Panc1 (cell line): Measurements from ENCODE around the gene CHAF1A. TPM values are rescaled to one million over a fixed set of nuclear protein-coding genes. Genes with fewer than 3 reads are reported as not detected.

Experiments
- ATAC-seq: fragments of 200-7000 bp; cut with Tn5 transposase; 2 replicates; pipeline ENCODE4 v1.9.1; 2020; ENCODE audit warnings: mild to moderate bottlenecking, moderate library complexity
- BruUV-seq: library from RNA; stranded (reverse); fragments of 400-500 nt; replicated peaks from 2 replicates; lab custom pipeline; 2021; lab: Mats Ljungman, UMichigan
- CTCF ChIA-PET: fragments of 300-600 bp; sonication (Branson Sonifier 250); formaldehyde crosslinking; loops from one replicate; lab custom pipeline; 2022; ENCODE audit warnings: antibody characterized with exemption; lab: Charles Lee
- POLR2A ChIA-PET: fragments of 300-600 bp; sonication (Branson Sonifier 250); formaldehyde crosslinking; loops from one replicate; lab custom pipeline; 2022; ENCODE audit warnings: antibody characterized with exemption; lab: Charles Lee
- DNase-seq: peaks from one replicate; pipeline ENCODE4 v3.0.0-alpha.2; 2010; ENCODE audit warnings: low read depth, low spot score
- H3K27ac ChIP-seq: 2 replicates; pipeline ENCODE4 v1.5.1; 2011; ENCODE audit warnings: mild to moderate bottlenecking, low read length, inconsistent platforms
- H3K27me3 ChIP-seq: fragments of 200-500 bp; sonication (Bioruptor generic); 2 replicates; pipeline ENCODE4 v1.6.0; 2014; ENCODE audit warnings: low read length, inconsistent platforms; ENCODE audit not compliant: control insufficient read depth, insufficient read depth
- H3K36me3 ChIP-seq: fragments of 200-500 bp; sonication (Bioruptor generic); 2 replicates; pipeline ENCODE4 v1.5.1; 2014; ENCODE audit warnings: inconsistent platforms, mild to moderate bottlenecking, low read length, moderate library complexity; ENCODE audit not compliant: control insufficient read depth, insufficient read depth
- H3K4me1 ChIP-seq: 2 replicates; pipeline ENCODE4 v1.5.1; 2011; ENCODE audit warnings: inconsistent platforms, mild to moderate bottlenecking, low read length, moderate library complexity; ENCODE audit not compliant: control insufficient read depth, insufficient read depth
- H3K4me3 ChIP-seq, 2 experiments: 2 replicates each; pipeline ENCODE4 v1.5.1; 2011 to 2012; ENCODE audit warnings: low read depth in 2 of 2, low read length in 2 of 2, mild to moderate bottlenecking in 2 of 2, inconsistent platforms in 1 of 2, moderate library complexity in 1 of 2
- H3K9me3 ChIP-seq: fragments of 200-500 bp; sonication (Bioruptor generic); 2 replicates; pipeline ENCODE4 v1.5.1; 2014; ENCODE audit warnings: low read depth, mild to moderate bottlenecking, inconsistent platforms, low read length, moderate library complexity; ENCODE audit not compliant: control insufficient read depth, insufficient read depth
- POLR2AphosphoS5 ChIP-seq: IDR thresholded peaks from 2 replicates; pipeline ENCODE4 v1.6.1; 2012; ENCODE audit warnings: mild to moderate bottlenecking, low read depth, low read length, moderate library complexity
- SIN3A ChIP-seq: IDR thresholded peaks from 2 replicates; pipeline ENCODE4 v1.6.1; 2012; ENCODE audit warnings: low read depth, mild to moderate bottlenecking, low read length, moderate library complexity, borderline replicate concordance; ENCODE audit not compliant: insufficient read depth
- TCF7L2 ChIP-seq: IDR thresholded peaks from 2 replicates; pipeline ENCODE4 v1.6.1; 2011; ENCODE audit warnings: mild to moderate bottlenecking, low read depth, low read length, inconsistent platforms
- in situ Hi-C: cut with HindIII; loops from 2 replicates; pipeline ENCODE4 v1.10.0; 2016; ENCODE audit warnings: low sequenced_read_pairs, low pct_unique_long_range_greater_than_20kb
- intact Hi-C: fragments of 100-400 bp; cut with micrococcal nuclease; formaldehyde crosslinking; loops from one replicate; pipeline ENCODE4 v1.10.0; 2022; ENCODE audit not compliant: unreplicated experiment
- total RNA-seq: library from RNA; stranded (reverse); gene quantifications from one replicate; pipeline ENCODE4 v1.2.1, GENCODE V29; 2021; ENCODE audit not compliant: unreplicated experiment
- TF ChIP-seq, protein P1 (sequence below): fragments of 450-650 bp; IDR thresholded peaks from 2 replicates; pipeline ENCODE4 v1.5.1; 2017; ENCODE audit warnings: mild to moderate bottlenecking
- TF ChIP-seq, protein P2 (sequence below), 2 experiments: IDR thresholded peaks; 2 replicates each; pipeline ENCODE4 v1.6.1; 2011 to 2012; ENCODE audit warnings: low read depth in 2 of 2, control low read depth in 1 of 2, low read length in 1 of 2, mild to moderate bottlenecking in 1 of 2, moderate library complexity in 1 of 2; ENCODE audit not compliant: insufficient read depth in 1 of 2

CHAF1A gene
- total RNA-seq, 1 experiment from 2014 or later = 45.4 TPM

DNA sequence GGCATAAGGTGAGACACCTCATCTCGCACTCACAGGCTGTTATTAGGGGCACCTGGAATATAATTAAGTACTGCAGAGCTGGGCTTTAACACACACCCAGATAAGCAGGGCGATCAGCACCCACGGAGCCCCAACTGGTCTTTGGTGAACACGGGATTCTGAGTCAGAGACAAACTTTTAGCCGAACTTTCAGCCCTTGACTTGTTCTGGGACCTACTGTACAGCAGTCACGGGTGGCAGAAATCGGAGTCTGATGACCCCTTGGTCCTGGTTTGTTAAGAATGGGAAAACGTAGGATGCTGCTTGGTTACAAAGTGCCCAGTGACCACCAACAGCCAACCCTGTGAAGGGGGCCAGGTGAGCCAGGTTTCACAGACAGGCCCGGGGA, 11.1 kb upstream of the CHAF1A start:
- in situ Hi-C loops (no loop called here), intact Hi-C loops (no loop called here)
- CTCF ChIA-PET = interaction anchor here (0.7 kb wide), 1 partner anchor 190 kb away, joined by 3 read pairs; no protein-coding TSS in a partner anchor
- DNase-seq (no peak), ATAC-seq (no peak)
- POLR2A ChIA-PET = no interaction called here
- no peak overlapping the region for H3K4me3 ChIP-seq
- H3K4me1 ChIP-seq = peaks cover 14% of the 10 kb centered on the region
- no TSS peak for BruUV-seq
- H3K9me3 ChIP-seq = no peaks in the 10 kb centered on the region
- H3K36me3 ChIP-seq = no peaks in the 10 kb centered on the region
- H3K27me3 ChIP-seq = no peaks in the 10 kb centered on the region
- no peak for TF ChIP-seq SIN3A
- TF ChIP-seq TCF7L2 = no peak
- TF ChIP-seq, protein P1, sequence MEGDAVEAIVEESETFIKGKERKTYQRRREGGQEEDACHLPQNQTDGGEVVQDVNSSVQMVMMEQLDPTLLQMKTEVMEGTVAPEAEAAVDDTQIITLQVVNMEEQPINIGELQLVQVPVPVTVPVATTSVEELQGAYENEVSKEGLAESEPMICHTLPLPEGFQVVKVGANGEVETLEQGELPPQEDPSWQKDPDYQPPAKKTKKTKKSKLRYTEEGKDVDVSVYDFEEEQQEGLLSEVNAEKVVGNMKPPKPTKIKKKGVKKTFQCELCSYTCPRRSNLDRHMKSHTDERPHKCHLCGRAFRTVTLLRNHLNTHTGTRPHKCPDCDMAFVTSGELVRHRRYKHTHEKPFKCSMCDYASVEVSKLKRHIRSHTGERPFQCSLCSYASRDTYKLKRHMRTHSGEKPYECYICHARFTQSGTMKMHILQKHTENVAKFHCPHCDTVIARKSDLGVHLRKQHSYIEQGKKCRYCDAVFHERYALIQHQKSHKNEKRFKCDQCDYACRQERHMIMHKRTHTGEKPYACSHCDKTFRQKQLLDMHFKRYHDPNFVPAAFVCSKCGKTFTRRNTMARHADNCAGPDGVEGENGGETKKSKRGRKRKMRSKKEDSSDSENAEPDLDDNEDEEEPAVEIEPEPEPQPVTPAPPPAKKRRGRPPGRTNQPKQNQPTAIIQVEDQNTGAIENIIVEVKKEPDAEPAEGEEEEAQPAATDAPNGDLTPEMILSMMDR = no peak
- TF ChIP-seq, protein P2, sequence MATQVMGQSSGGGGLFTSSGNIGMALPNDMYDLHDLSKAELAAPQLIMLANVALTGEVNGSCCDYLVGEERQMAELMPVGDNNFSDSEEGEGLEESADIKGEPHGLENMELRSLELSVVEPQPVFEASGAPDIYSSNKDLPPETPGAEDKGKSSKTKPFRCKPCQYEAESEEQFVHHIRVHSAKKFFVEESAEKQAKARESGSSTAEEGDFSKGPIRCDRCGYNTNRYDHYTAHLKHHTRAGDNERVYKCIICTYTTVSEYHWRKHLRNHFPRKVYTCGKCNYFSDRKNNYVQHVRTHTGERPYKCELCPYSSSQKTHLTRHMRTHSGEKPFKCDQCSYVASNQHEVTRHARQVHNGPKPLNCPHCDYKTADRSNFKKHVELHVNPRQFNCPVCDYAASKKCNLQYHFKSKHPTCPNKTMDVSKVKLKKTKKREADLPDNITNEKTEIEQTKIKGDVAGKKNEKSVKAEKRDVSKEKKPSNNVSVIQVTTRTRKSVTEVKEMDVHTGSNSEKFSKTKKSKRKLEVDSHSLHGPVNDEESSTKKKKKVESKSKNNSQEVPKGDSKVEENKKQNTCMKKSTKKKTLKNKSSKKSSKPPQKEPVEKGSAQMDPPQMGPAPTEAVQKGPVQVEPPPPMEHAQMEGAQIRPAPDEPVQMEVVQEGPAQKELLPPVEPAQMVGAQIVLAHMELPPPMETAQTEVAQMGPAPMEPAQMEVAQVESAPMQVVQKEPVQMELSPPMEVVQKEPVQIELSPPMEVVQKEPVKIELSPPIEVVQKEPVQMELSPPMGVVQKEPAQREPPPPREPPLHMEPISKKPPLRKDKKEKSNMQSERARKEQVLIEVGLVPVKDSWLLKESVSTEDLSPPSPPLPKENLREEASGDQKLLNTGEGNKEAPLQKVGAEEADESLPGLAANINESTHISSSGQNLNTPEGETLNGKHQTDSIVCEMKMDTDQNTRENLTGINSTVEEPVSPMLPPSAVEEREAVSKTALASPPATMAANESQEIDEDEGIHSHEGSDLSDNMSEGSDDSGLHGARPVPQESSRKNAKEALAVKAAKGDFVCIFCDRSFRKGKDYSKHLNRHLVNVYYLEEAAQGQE (IDR thresholded peaks at IDR 0.05; ENCODE audit: insufficient read depth in 1 of 2, low read depth in 2 of 2, low read length in 1 of 2) = no peak
- TF ChIP-seq POLR2AphosphoS5 = no peak
- H3K27ac ChIP-seq = no peak overlapping the region

DNA sequence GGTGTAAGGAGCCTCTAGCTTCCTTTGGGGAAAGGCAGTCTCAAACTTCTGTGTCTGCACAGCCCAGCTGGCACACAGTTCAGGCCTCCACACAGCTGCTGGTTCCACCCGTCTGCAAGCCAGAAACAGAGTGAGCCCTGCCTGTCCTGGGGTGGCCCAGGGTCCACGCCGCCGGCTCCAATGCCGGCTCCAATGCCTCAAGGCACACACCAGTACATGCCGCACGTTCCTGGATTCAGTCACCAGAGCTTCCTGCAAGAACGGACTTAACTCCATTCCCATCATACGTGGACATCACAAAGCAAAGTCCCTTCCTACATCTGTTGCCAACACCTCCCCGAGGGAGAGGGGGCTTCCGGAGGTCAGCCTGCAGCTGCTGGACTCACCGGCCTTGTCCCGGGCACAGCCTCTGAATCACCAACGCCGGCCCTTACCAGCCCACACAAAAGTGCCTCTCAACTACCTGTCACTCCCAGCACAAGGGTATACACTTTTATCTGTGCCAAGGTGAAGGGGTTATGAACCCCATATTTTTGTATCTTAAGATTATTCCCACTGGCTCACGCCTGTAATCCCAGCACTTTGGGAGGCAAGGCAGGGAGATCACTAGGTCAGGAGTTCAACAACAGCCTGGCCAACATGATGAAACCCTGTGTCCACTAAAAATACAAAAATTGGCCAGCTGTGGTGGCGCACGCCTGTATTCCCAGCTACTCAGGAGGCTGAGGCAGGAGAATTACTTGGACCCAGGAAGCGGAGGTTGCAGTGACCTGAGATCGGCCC, 10.5 kb upstream of the CHAF1A start:
- Histone ChIP-seq H3K9me3 (no peaks in the 10 kb centered on the region), H3K27me3 (no peaks in the 10 kb centered on the region), H3K4me1 (peaks cover 14% of the 10 kb centered on the region), H3K27ac (no peak overlapping the region), H3K36me3 (no peaks in the 10 kb centered on the region), H3K4me3 (no peak overlapping the region)
- ChIA-PET POLR2A (no interaction called here), CTCF (no interaction called here)
- intact Hi-C loops (no loop called here), in situ Hi-C loops (no loop called here)
- ATAC-seq (peak; percentile 37), DNase-seq (no peak)
- BruUV-seq = no TSS peak
- TF ChIP-seq, protein P2 (IDR thresholded peaks at IDR 0.05; ENCODE audit: insufficient read depth in 1 of 2, low read depth in 2 of 2, low read length in 1 of 2) = no peak
- TF ChIP-seq POLR2AphosphoS5 (no peak), SIN3A (no peak), TCF7L2 (no peak)
